Immature natural killer cell (primary cell): ENCODE measurements around the gene CNTNAP3B. TPM values are rescaled to one million over a fixed set of nuclear protein-coding genes. Genes with fewer than 3 reads are reported as not detected.
"Not testable (repeated sequence)": the region's sequence is repeated elsewhere in the genome, so short reads cannot be mapped to it uniquely, and the experiment has no call there.

ENCODE experiments used
- DNase-seq, 3 donors: peaks; one replicate each; pipeline ENCODE4 v3.0.0; 2022; ENCODE audit warnings: mixed read lengths in 1 of 3
- H3K27ac Mint-ChIP-seq, 6 donors: one replicate each; pipeline ENCODE4 v1.8.0; 2020; ENCODE audit warnings: mixed read lengths in 6 of 6, mild to moderate bottlenecking in 5 of 6, inconsistent platforms in 4 of 6, moderate library complexity in 3 of 6
- H3K27me3 Mint-ChIP-seq, 3 donors: one replicate each; pipeline ENCODE4 v1.8.0; 2020 to 2021; ENCODE audit warnings: low read depth in 3 of 3, mild to moderate bottlenecking in 3 of 3, mixed read lengths in 3 of 3, moderate library complexity in 3 of 3, inconsistent platforms in 1 of 3
- H3K36me3 Mint-ChIP-seq, 3 donors: one replicate each; pipeline ENCODE4 v1.8.0; 2020; ENCODE audit warnings: mixed read lengths in 3 of 3, inconsistent platforms in 2 of 3, mild to moderate bottlenecking in 2 of 3
- H3K4me1 Mint-ChIP-seq, 2 donors: one replicate each; pipeline ENCODE4 v1.8.0; 2020; ENCODE audit warnings: inconsistent platforms in 2 of 2, mild to moderate bottlenecking in 2 of 2, mixed read lengths in 2 of 2, moderate library complexity in 1 of 2
- H3K4me3 Mint-ChIP-seq, 5 donors: one replicate each; pipeline ENCODE4 v1.8.0; 2020; ENCODE audit warnings: mild to moderate bottlenecking in 5 of 5, mixed read lengths in 5 of 5, inconsistent platforms in 3 of 5, moderate library complexity in 3 of 5
- H3K9me3 Mint-ChIP-seq, 6 donors: one replicate each; pipeline ENCODE4 v1.8.0; 2020; ENCODE audit warnings: mild to moderate bottlenecking in 6 of 6, mixed read lengths in 6 of 6, inconsistent platforms in 4 of 6, moderate library complexity in 3 of 6
- polyA plus RNA-seq, 3 donors: library from polyadenylated mRNA; unstranded; fragments of 300-500 nt; fragmentation: Illumina TruSeq; gene quantifications; one replicate each; pipeline ENCODE4 v1.2.3, GENCODE V29; 2021

The CNTNAP3B gene
- polyA plus RNA-seq, 3 donors from 2014 or later, result not detected

GRCh38 chr9:42033541-42033940 lies 95.7 kb downstream of the CNTNAP3B start:
- H3K27me3 Mint-ChIP-seq, H3K4me3 Mint-ChIP-seq, H3K4me1 Mint-ChIP-seq, H3K36me3 Mint-ChIP-seq, DNase-seq, H3K9me3 Mint-ChIP-seq, H3K27ac Mint-ChIP-seq: not testable (repeated sequence)

- not testable (repeated sequence) for H3K36me3 Mint-ChIP-seq, H3K9me3 Mint-ChIP-seq, H3K4me3 Mint-ChIP-seq
Observed at GRCh38 chr9:42020639-42021038, 108.6 kb downstream of the CNTNAP3B start.

GRCh38 chr9:42018220-42018922 lies 110.9 kb downstream of the CNTNAP3B start:
- not testable (repeated sequence) for H3K9me3 Mint-ChIP-seq, DNase-seq, H3K36me3 Mint-ChIP-seq, H3K27ac Mint-ChIP-seq, H3K4me1 Mint-ChIP-seq, H3K27me3 Mint-ChIP-seq, H3K4me3 Mint-ChIP-seq

More at GRCh38 chr9:42020639-42021038, 108.6 kb downstream of the CNTNAP3B start:
- H3K27me3 Mint-ChIP-seq, H3K4me1 Mint-ChIP-seq, DNase-seq, H3K27ac Mint-ChIP-seq: not testable (repeated sequence)

- DNase-seq, H3K27me3 Mint-ChIP-seq, H3K4me1 Mint-ChIP-seq, H3K9me3 Mint-ChIP-seq, H3K4me3 Mint-ChIP-seq, H3K36me3 Mint-ChIP-seq, H3K27ac Mint-ChIP-seq: not testable (repeated sequence)
Observed at GRCh38 chr9:42014317-42014716, 114.9 kb downstream of the CNTNAP3B start.

- not testable (repeated sequence) for H3K4me3 Mint-ChIP-seq, H3K9me3 Mint-ChIP-seq, DNase-seq, H3K36me3 Mint-ChIP-seq, H3K4me1 Mint-ChIP-seq, H3K27me3 Mint-ChIP-seq, H3K27ac Mint-ChIP-seq
Observed at GRCh38 chr9:41991607-41992006, 137.6 kb downstream of the CNTNAP3B start.

GRCh38 chr9:41980271-41980670 lies 149.0 kb downstream of the CNTNAP3B start:
- not testable (repeated sequence) for DNase-seq, H3K36me3 Mint-ChIP-seq, H3K9me3 Mint-ChIP-seq, H3K4me1 Mint-ChIP-seq, H3K4me3 Mint-ChIP-seq, H3K27me3 Mint-ChIP-seq, H3K27ac Mint-ChIP-seq

GRCh38 chr9:41977965-41978600 lies 151.1 kb downstream of the CNTNAP3B start:
- H3K27me3 Mint-ChIP-seq, DNase-seq, H3K36me3 Mint-ChIP-seq, H3K4me3 Mint-ChIP-seq, H3K4me1 Mint-ChIP-seq, H3K9me3 Mint-ChIP-seq, H3K27ac Mint-ChIP-seq: not testable (repeated sequence)

- not testable (repeated sequence) for DNase-seq, H3K9me3 Mint-ChIP-seq, H3K4me1 Mint-ChIP-seq, H3K27me3 Mint-ChIP-seq, H3K27ac Mint-ChIP-seq, H3K36me3 Mint-ChIP-seq, H3K4me3 Mint-ChIP-seq
Observed at GRCh38 chr9:41974906-41975305, 154.3 kb downstream of the CNTNAP3B start.

GRCh38 chr9:41953007-41953406 lies 176.2 kb downstream of the CNTNAP3B start:
- H3K27ac Mint-ChIP-seq, H3K4me1 Mint-ChIP-seq, H3K9me3 Mint-ChIP-seq, H3K36me3 Mint-ChIP-seq, H3K27me3 Mint-ChIP-seq, DNase-seq, H3K4me3 Mint-ChIP-seq: not testable (repeated sequence)

- not testable (repeated sequence) for H3K4me1 Mint-ChIP-seq, H3K27me3 Mint-ChIP-seq, H3K36me3 Mint-ChIP-seq, H3K27ac Mint-ChIP-seq, H3K4me3 Mint-ChIP-seq, DNase-seq
- H3K9me3 Mint-ChIP-seq, result peaks cover 0 to 15% (median 6%) of the 10 kb centered on the region in 6 donors
Observed at GRCh38 chr9:41941738-41942137, 187.5 kb downstream of the CNTNAP3B start.

- not testable (repeated sequence) for H3K27ac Mint-ChIP-seq, H3K27me3 Mint-ChIP-seq, DNase-seq, H3K4me3 Mint-ChIP-seq, H3K4me1 Mint-ChIP-seq, H3K36me3 Mint-ChIP-seq
- H3K9me3 Mint-ChIP-seq, result peaks cover 0 to 11% (median 5%) of the 10 kb centered on the region in 6 donors
Observed at GRCh38 chr9:41938143-41938542, 191.1 kb downstream of the CNTNAP3B start.

- not testable (repeated sequence) for H3K27ac Mint-ChIP-seq, DNase-seq, H3K4me3 Mint-ChIP-seq, H3K36me3 Mint-ChIP-seq, H3K9me3 Mint-ChIP-seq, H3K4me1 Mint-ChIP-seq, H3K27me3 Mint-ChIP-seq
Observed at GRCh38 chr9:41935727-41936126, 193.5 kb downstream of the CNTNAP3B start.

- not testable (repeated sequence) for H3K4me1 Mint-ChIP-seq, H3K27ac Mint-ChIP-seq, DNase-seq, H3K27me3 Mint-ChIP-seq, H3K9me3 Mint-ChIP-seq, H3K4me3 Mint-ChIP-seq, H3K36me3 Mint-ChIP-seq
Observed at GRCh38 chr9:41929172-41929571, 200.1 kb downstream of the CNTNAP3B start.

- H3K36me3 Mint-ChIP-seq, H3K9me3 Mint-ChIP-seq, H3K27me3 Mint-ChIP-seq, DNase-seq, H3K27ac Mint-ChIP-seq, H3K4me3 Mint-ChIP-seq, H3K4me1 Mint-ChIP-seq: not testable (repeated sequence)
Observed at GRCh38 chr9:41917374-41917773, 211.9 kb downstream of the CNTNAP3B start.

- H3K4me3 Mint-ChIP-seq, H3K36me3 Mint-ChIP-seq, H3K27ac Mint-ChIP-seq, DNase-seq, H3K4me1 Mint-ChIP-seq, H3K9me3 Mint-ChIP-seq, H3K27me3 Mint-ChIP-seq: not testable (repeated sequence)
Observed at GRCh38 chr9:41905488-41905887, 223.7 kb downstream of the CNTNAP3B start.
